Astrocyte of the cerebellum (primary cell): ENCODE measurements around the gene PNKD.

Source experiments
- DNase-seq: peaks from one replicate; pipeline ENCODE4 v3.0.0-alpha.2; 2011; ENCODE audit warnings: low read depth
- H3K4me3 ChIP-seq: 2 replicates; pipeline ENCODE4 v1.5.1; 2011; ENCODE audit warnings: mild to moderate bottlenecking, low read depth, low read length, moderate library complexity
- CTCF ChIP-seq: IDR thresholded peaks from 2 replicates; pipeline ENCODE4 v1.5.1; 2012; ENCODE audit warnings: low read length, low read depth, moderate library complexity, mild to moderate bottlenecking; ENCODE audit errors: missing control alignments
- in situ Hi-C: cut with HindIII; loops from 2 replicates; pipeline ENCODE4 v1.10.0; 2017; ENCODE audit warnings: low sequenced_read_pairs

The PNKD gene

DNA sequence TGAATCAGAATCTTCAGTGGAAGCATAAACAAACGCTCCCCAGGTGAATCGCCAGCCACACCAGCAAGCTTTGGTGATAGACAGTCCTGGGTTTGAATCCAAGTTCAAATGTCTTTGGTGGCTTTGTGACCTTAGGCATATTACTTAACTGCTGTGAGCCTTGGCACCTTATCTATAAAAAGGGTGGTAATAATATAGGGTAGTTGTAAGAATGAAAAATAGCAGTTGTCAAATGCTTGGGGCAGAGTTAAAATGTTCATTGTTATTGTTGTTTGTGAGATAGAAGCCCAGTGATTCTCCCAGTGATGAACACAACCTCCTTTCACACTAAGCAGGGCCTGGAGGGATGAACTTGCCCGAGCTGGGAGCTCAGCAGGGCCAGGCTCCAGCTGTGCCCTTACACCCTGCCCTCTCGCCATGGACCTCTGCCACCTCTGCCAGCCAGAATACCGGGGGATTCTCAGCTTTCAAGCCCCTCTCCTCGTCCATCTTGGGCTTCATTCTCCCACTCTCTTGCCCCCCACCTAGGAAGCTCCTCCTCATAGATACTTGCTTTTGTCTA lies 28.1 kb downstream of the PNKD start:
- no peak overlapping the region for H3K4me3 ChIP-seq
- DNase-seq = no peak
- TF ChIP-seq CTCF = no peak
- in situ Hi-C loops = loop anchor here (5.0 kb wide), 2 partner anchors 59 to 84 kb away; partner anchors contain the start of genes CATIP and SLC11A1

GRCh38 chr2:218300141-218300540 lies 29.8 kb downstream of the PNKD start:
- in situ Hi-C loops = no loop called here
- no peak for TF ChIP-seq CTCF
- no peak for DNase-seq

DNA sequence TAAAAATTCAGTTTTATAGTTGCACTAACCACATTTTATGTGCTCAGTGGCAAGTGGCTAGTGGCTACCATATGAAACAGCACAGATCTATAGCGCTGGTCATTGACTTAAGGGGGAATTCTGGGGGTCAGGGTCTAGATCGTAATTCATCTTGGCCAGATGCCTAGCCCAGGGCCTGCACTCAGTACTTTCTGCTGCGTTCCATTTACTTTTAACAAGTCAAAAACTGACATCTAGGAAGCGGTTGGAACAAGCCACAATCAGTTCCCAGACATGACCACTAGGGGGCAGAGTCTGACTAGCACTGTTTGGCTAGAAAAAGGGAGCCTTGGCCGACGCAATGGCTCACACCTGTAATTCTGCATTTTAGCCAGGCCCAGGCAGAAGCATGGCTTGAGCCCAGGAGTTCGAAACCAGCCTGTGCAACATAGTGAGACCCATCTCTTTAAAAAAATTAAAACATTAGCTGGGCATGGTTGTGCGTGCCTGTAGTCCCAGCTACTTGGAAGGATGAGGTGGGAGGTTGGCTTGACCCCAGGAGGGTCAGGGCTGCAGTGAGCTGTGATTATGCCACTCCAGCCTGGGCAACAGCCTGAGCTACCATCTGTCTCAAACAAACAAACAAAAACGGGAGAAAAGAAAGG lies 31.0 kb downstream of the PNKD start:
- DNase-seq = peak; percentile 72
- in situ Hi-C loops = no loop called here
- TF ChIP-seq CTCF = peak; percentile 94
- H3K4me3 ChIP-seq = no peak overlapping the region

More at GRCh38 chr2:218300141-218300540, 29.8 kb downstream of the PNKD start:
- no peak overlapping the region for H3K4me3 ChIP-seq

- no peak for TF ChIP-seq CTCF
- no peak for DNase-seq
- no peak overlapping the region for H3K4me3 ChIP-seq
- in situ Hi-C loops = no loop called here
Measured at GRCh38 chr2:218305383-218305782, 35.1 kb downstream of the PNKD start.

DNA sequence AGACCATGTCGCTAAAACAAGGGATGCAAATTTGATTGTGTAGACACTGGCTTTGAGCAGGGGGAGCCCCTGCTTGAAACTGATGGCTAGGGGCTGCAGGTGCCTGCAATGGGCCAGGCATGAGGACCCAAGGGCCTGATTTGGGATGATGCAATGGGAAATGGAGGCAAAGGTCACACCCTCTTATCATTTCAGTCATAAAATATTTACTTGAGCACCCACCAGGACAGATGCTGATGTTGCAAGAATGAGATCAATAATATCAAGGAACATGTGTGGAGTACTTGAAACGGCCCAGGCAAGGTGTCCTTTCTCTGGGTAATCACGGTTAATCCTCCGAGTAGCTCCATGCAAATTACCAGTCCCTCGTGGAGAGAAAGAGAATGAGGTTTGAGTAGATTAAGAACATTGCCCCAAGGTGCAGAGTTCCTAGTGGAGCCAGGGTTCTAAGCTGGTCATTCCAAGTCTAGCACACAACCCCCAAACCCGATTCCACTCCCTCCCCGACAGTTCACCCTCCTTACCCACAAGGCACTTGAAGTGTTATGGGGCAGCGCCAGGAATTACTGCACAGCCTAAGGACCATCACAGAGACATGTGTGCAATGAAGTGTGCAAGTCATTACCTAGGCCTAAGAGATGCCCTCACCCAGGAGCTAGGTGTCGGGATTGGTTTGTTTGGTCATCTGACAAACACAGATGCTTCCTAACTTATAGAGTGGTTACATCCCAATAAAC lies 36.0 kb downstream of the PNKD start:
- TF ChIP-seq CTCF = no peak
- no peak for DNase-seq
- H3K4me3 ChIP-seq = no peak overlapping the region
- in situ Hi-C loops = no loop called here

DNA sequence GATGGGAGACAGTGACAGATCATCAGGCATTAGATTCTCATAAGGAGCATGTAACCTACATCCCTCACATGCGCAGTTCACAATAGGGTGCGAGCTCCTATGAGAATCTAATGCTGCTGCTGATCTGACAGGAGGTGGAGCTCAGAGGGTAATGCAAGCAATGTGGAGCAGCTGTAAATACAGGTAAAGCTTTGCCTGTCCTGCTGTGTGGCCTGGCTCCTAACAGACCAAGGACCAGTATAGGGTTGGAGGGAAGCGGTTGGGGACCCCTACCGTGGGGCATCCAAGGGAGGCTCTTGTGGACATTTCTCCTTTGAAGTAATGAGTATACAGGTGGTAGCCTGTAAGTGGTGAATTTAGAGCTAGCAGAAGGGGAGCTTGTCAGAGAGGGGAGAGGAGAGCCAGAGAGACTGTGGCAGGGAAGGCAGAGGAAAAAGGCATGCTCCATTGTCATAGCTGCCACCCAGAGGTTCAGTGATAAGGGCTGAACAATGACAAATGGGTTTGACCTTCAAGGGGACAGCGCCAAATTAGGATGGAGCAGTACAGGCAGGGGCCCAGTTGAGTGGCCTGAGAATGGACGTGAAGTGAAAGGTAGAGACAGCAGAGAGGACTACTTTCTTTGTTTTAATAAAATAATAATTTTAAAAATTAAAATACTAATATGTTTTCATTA lies 37.2 kb downstream of the PNKD start:
- no peak for DNase-seq
- H3K4me3 ChIP-seq = no peak overlapping the region
- TF ChIP-seq CTCF = no peak
- in situ Hi-C loops = no loop called here
